ENCODE data around the gene FPR2.

- TF ChIP-seq CTCF (IDR thresholded peaks at IDR 0.05; ENCODE audit: low read length) (no peak), EZH2 (optimal IDR thresholded peaks at IDR 0.05; ENCODE audit: low read depth, low read length) (no peak)
Measured at GRCh38 chr19:51809787-51810186, 48.8 kb downstream of the FPR2 start.
